ENCODE results near the gene RGL1. TPM values are rescaled to one million over a fixed set of nuclear protein-coding genes. Genes with fewer than 3 reads are reported as not detected.

Gene RGL1
- 25.3 and 26.0 TPM in 2 replicates for total RNA-seq

DNA sequence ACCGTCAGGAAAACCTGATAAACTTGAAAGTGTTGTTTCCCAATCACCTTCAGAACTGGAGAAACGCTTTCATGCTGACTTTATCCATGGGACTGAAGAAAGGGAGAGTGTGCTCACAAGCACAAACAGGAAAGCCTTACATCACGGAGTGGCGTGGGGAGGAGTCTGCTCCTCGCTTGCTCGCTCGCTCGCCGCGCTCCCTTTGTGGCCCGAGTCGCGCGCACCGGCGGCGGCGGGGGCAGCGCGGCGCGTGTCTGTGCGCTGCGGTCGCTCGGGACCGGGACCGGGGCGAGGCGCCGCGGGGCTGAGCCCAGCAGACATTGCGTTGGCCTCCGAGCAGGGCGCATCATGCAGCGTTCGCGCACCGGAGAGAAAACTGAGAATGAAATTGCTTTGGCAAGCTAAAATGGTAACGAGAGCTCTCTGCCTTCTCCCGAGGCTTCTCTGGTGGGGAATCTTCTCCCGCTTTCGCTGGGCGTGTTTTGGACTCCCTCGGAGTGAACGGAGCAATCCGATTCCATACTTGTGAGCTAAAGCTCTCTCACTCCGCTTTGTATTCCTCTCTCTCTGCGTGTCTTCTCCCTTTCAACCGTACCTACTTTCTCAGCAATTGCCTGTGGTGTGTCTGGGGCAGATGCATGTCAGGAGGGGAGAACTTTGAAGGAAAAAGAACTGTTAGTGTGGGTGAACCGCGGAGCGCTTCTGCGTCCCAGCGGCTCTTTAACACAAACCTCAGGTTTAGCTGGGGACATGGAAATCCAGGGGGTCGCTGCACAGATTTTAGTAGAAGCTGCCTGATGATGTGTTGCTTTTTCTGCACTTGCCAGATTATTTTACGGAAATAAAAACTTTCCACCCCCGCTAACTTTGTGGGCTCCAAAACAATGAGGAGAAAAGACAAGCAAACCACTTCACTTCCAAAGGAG, at the start of gene RGL1:
RGL1 (plus strand) TSS at position 205 of the 926 bp plus-strand sequence; CDS start at position 383, 178 bp downstream.

Other genes starting within 250 kb of the RGL1 start
- gene NCF2, start 214.7 kb upstream of the RGL1 start, total RNA-seq = 0.15 and 0.50 TPM in 2 replicates
- 81.7 and 191 TPM in 2 replicates for gene ARPC5, start 169.3 kb upstream of the RGL1 start, total RNA-seq
- gene APOBEC4, start 151.8 kb upstream of the RGL1 start, total RNA-seq = not detected in 2 replicates
- gene COLGALT2, start 232.6 kb downstream of the RGL1 start, total RNA-seq = 4.0 and 4.4 TPM in 2 replicates
- gene TSEN15, start 246.6 kb downstream of the RGL1 start, total RNA-seq = 27.0 and 51.9 TPM in 2 replicates

All from smooth muscle cell of trachea (primary cell).